ENCODE measurements around the gene PHKA2. TPM values are rescaled to one million over a fixed set of nuclear protein-coding genes. Genes with fewer than 3 reads are reported as not detected.
"Not testable (repeated sequence)": the region's sequence is repeated elsewhere in the genome, so short reads cannot be mapped to it uniquely, and the experiment has no call there.

The PHKA2 gene
- total and polyA plus RNA-seq, 4 donors, result 14.2 to 34.3 (median 22.8) TPM

DNA sequence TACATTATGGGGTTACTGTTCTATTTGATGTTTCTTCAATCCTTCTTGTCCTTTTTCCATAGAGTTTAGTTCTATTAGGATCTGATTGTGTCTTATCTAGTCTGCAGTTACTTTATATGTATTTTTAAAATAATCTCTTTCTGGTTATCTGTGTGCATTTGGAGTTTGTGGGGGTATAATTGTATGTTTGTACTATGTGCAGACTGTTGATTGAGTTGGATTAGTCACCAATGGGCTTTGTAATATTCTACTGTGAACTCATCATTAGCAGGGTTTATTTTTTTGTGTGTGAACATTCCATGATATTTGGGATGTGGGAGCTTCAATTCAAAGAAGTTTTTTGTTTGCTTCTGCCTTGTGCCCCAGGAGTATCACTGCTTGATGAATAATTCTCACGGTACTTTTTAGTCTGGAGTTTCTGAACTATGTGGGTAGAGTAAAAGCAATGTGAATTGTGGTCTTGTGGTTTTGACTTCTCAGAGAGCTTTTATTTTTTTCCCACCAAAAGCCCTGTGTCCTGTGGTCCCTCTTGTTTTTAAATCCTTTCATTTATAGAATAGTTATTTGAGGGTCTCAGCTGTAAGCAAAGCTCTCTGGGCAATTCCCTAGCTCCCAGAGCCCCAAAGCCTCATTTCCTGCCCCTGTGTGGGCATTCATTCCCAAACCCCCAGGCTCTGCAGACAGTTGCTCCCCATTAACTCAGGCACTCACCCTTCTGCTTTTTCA lies 127.8 kb downstream of the PHKA2 start:
- no peaks in the 10 kb centered on the region for H3K27me3 ChIP-seq (ENCODE audit: control insufficient read depth in 3 of 3, insufficient read depth in 3 of 3, low read length in 2 of 3)
- WGBS, 2 donors, result 18 to 69% methylated on average over 1 of the region's 1 CpG
- no peaks in the 10 kb centered on the region for H3K36me3 ChIP-seq (ENCODE audit: control insufficient read depth in 4 of 4, insufficient read depth in 4 of 4, low read length in 4 of 4)
- ATAC-seq (ENCODE audit: insufficient read depth, low FRiP score) (no peak), DNase-seq (no peak)
- TF ChIP-seq, protein P1, sequence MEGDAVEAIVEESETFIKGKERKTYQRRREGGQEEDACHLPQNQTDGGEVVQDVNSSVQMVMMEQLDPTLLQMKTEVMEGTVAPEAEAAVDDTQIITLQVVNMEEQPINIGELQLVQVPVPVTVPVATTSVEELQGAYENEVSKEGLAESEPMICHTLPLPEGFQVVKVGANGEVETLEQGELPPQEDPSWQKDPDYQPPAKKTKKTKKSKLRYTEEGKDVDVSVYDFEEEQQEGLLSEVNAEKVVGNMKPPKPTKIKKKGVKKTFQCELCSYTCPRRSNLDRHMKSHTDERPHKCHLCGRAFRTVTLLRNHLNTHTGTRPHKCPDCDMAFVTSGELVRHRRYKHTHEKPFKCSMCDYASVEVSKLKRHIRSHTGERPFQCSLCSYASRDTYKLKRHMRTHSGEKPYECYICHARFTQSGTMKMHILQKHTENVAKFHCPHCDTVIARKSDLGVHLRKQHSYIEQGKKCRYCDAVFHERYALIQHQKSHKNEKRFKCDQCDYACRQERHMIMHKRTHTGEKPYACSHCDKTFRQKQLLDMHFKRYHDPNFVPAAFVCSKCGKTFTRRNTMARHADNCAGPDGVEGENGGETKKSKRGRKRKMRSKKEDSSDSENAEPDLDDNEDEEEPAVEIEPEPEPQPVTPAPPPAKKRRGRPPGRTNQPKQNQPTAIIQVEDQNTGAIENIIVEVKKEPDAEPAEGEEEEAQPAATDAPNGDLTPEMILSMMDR (IDR thresholded peaks at IDR 0.05; ENCODE audit: control extremely low read depth, extremely low read depth), result no peak
- no peak overlapping the region for H3K4me3 ChIP-seq
- H3K9ac ChIP-seq (ENCODE audit: insufficient read depth in 1 of 2, low read length in 2 of 2), result no peak overlapping the region
- no peaks in the 10 kb centered on the region for H3K9me3 ChIP-seq (ENCODE audit: control insufficient read depth in 4 of 4, insufficient read depth in 3 of 4, low read length in 3 of 4)
- no peaks in the 10 kb centered on the region for H3K4me1 ChIP-seq (ENCODE audit: control insufficient read depth in 5 of 5, insufficient read depth in 5 of 5, low read length in 5 of 5)
- H3K27ac ChIP-seq (ENCODE audit: low read depth in 1 of 2, low read length in 1 of 2), result no peak overlapping the region

DNA sequence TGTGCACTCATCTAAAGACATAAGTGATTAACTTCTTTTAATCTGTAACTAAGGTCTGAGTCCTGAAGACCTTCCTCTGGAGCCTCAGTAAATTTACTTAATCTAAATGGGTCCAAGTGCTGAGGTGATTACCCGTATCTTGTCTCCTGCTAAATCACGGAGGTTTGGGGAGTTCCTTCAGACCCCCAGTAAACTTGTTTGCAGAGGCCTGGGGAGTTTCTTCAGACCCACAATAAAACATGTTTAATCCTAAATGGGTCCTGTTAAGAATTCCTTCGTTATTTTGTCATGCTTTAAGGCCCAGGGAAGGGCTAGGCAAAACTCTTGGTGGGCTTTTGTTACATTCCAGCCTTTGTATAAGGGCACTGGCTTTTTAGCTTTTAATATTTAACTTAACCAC lies 136.0 kb downstream of the PHKA2 start:
- not testable (repeated sequence) for ATAC-seq (ENCODE audit: insufficient read depth, low FRiP score); H3K9me3 ChIP-seq (ENCODE audit: control insufficient read depth in 4 of 4, insufficient read depth in 3 of 4, low read length in 3 of 4); H3K36me3 ChIP-seq (ENCODE audit: control insufficient read depth in 4 of 4, insufficient read depth in 4 of 4, low read length in 4 of 4); H3K27me3 ChIP-seq (ENCODE audit: control insufficient read depth in 3 of 3, insufficient read depth in 3 of 3, low read length in 2 of 3); H3K4me3 ChIP-seq; H3K9ac ChIP-seq (ENCODE audit: insufficient read depth in 1 of 2, low read length in 2 of 2); DNase-seq; H3K27ac ChIP-seq (ENCODE audit: low read depth in 1 of 2, low read length in 1 of 2); H3K4me1 ChIP-seq (ENCODE audit: control insufficient read depth in 5 of 5, insufficient read depth in 5 of 5, low read length in 5 of 5)
- WGBS, 2 donors, result 70 to 83% methylated on average over 3 of the region's 3 CpGs

Small RNA genes within 50 kb of the gene (small RNA-seq; reads per million reads assigned to genes)
- gene RN7SL48P (ENCODE audit: low replicate concordance), result not detected

Other genes starting within 250 kb of the PHKA2 start
- gene ADGRG2, start 138.4 kb upstream of the PHKA2 start, total RNA-seq, result 10 to 100 TPM in 1 of 2 donors, 1 to 10 TPM in 1; 1.3 to 10.5 TPM
- under 1 TPM; 0.24 to 0.71 TPM for gene ADGRG2, start 138.4 kb upstream of the PHKA2 start, polyA plus RNA-seq

Measured in lung (tissue), 13 donors.